Panc1 (cell line): ENCODE data around the gene LY9. TPM values are rescaled to one million over a fixed set of nuclear protein-coding genes. Genes with fewer than 3 reads are reported as not detected.

Source experiments
- ATAC-seq: fragments of 200-7000 bp; cut with Tn5 transposase; 2 replicates; pipeline ENCODE4 v1.9.1; 2020; ENCODE audit warnings: mild to moderate bottlenecking, moderate library complexity
- BruUV-seq: library from RNA; stranded (reverse); fragments of 400-500 nt; replicated peaks from 2 replicates; lab custom pipeline; 2021; lab: Mats Ljungman, UMichigan
- CTCF ChIA-PET: fragments of 300-600 bp; sonication (Branson Sonifier 250); formaldehyde crosslinking; loops from one replicate; lab custom pipeline; 2022; ENCODE audit warnings: antibody characterized with exemption; lab: Charles Lee
- POLR2A ChIA-PET: fragments of 300-600 bp; sonication (Branson Sonifier 250); formaldehyde crosslinking; loops from one replicate; lab custom pipeline; 2022; ENCODE audit warnings: antibody characterized with exemption; lab: Charles Lee
- DNase-seq: peaks from one replicate; pipeline ENCODE4 v3.0.0-alpha.2; 2010; ENCODE audit warnings: low read depth, low spot score
- H3K27ac ChIP-seq: 2 replicates; pipeline ENCODE4 v1.5.1; 2011; ENCODE audit warnings: mild to moderate bottlenecking, low read length, inconsistent platforms
- H3K27me3 ChIP-seq: fragments of 200-500 bp; sonication (Bioruptor generic); 2 replicates; pipeline ENCODE4 v1.6.0; 2014; ENCODE audit warnings: low read length, inconsistent platforms; ENCODE audit not compliant: control insufficient read depth, insufficient read depth
- H3K36me3 ChIP-seq: fragments of 200-500 bp; sonication (Bioruptor generic); 2 replicates; pipeline ENCODE4 v1.5.1; 2014; ENCODE audit warnings: inconsistent platforms, mild to moderate bottlenecking, low read length, moderate library complexity; ENCODE audit not compliant: control insufficient read depth, insufficient read depth
- H3K4me1 ChIP-seq: 2 replicates; pipeline ENCODE4 v1.5.1; 2011; ENCODE audit warnings: inconsistent platforms, mild to moderate bottlenecking, low read length, moderate library complexity; ENCODE audit not compliant: control insufficient read depth, insufficient read depth
- H3K4me3 ChIP-seq, 2 experiments: 2 replicates each; pipeline ENCODE4 v1.5.1; 2011 to 2012; ENCODE audit warnings: low read depth in 2 of 2, low read length in 2 of 2, mild to moderate bottlenecking in 2 of 2, inconsistent platforms in 1 of 2, moderate library complexity in 1 of 2
- H3K9me3 ChIP-seq: fragments of 200-500 bp; sonication (Bioruptor generic); 2 replicates; pipeline ENCODE4 v1.5.1; 2014; ENCODE audit warnings: low read depth, mild to moderate bottlenecking, inconsistent platforms, low read length, moderate library complexity; ENCODE audit not compliant: control insufficient read depth, insufficient read depth
- POLR2AphosphoS5 ChIP-seq: IDR thresholded peaks from 2 replicates; pipeline ENCODE4 v1.6.1; 2012; ENCODE audit warnings: mild to moderate bottlenecking, low read depth, low read length, moderate library complexity
- SIN3A ChIP-seq: IDR thresholded peaks from 2 replicates; pipeline ENCODE4 v1.6.1; 2012; ENCODE audit warnings: low read depth, mild to moderate bottlenecking, low read length, moderate library complexity, borderline replicate concordance; ENCODE audit not compliant: insufficient read depth
- TCF7L2 ChIP-seq: IDR thresholded peaks from 2 replicates; pipeline ENCODE4 v1.6.1; 2011; ENCODE audit warnings: mild to moderate bottlenecking, low read depth, low read length, inconsistent platforms
- in situ Hi-C: cut with HindIII; loops from 2 replicates; pipeline ENCODE4 v1.10.0; 2016; ENCODE audit warnings: low sequenced_read_pairs, low pct_unique_long_range_greater_than_20kb
- intact Hi-C: fragments of 100-400 bp; cut with micrococcal nuclease; formaldehyde crosslinking; loops from one replicate; pipeline ENCODE4 v1.10.0; 2022; ENCODE audit not compliant: unreplicated experiment
- total RNA-seq: library from RNA; stranded (reverse); gene quantifications from one replicate; pipeline ENCODE4 v1.2.1, GENCODE V29; 2021; ENCODE audit not compliant: unreplicated experiment
- TF ChIP-seq, protein P1 (sequence below), 2 experiments: IDR thresholded peaks; 2 replicates each; pipeline ENCODE4 v1.6.1; 2011 to 2012; ENCODE audit warnings: low read depth in 2 of 2, control low read depth in 1 of 2, low read length in 1 of 2, mild to moderate bottlenecking in 1 of 2, moderate library complexity in 1 of 2; ENCODE audit not compliant: insufficient read depth in 1 of 2
- TF ChIP-seq, protein P2 (sequence below): fragments of 450-650 bp; IDR thresholded peaks from 2 replicates; pipeline ENCODE4 v1.5.1; 2017; ENCODE audit warnings: mild to moderate bottlenecking

LY9 gene
- total RNA-seq, 1 experiment from 2014 or later = 0.10 TPM

DNA sequence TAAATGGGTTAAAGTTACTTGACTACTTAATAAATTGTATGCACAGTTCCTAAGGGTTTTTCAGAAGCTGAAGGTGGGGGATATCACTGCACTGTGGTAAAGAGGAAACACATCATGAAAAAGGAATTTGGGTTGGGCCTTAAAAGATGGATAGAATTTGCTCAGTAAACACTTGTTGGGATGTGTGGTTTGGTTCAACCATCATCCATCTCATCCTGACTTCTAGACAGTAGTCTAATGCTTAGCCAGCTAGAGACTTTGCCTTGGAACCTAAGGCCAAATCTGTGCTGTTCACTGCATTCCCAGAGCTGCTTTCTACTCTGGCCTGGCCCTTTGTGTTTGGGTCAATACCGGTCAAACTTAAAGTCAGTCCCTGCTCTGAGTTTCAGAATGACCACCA lies 30.6 kb downstream of the LY9 start:
- DNase-seq (no peak), ATAC-seq (no peak)
- no peak overlapping the region for H3K4me3 ChIP-seq
- H3K36me3 ChIP-seq = no peaks in the 10 kb centered on the region
- no peaks in the 10 kb centered on the region; the same call in 1 of the 2 replicates for H3K27me3 ChIP-seq
- H3K4me1 ChIP-seq = no peaks in the 10 kb centered on the region
- intact Hi-C loops = loop anchor here (2.0 kb wide), 1 partner anchor 128 kb away; the partner anchor contains the start of gene ITLN2
- ChIA-PET POLR2A (no interaction called here), CTCF (no interaction called here)
- H3K27ac ChIP-seq = no peak overlapping the region
- H3K9me3 ChIP-seq = no peaks in the 10 kb centered on the region
- BruUV-seq = no TSS peak
- in situ Hi-C loops = no loop called here
- TF ChIP-seq SIN3A (no peak), TCF7L2 (no peak), POLR2AphosphoS5 (no peak)
- TF ChIP-seq, protein P1, sequence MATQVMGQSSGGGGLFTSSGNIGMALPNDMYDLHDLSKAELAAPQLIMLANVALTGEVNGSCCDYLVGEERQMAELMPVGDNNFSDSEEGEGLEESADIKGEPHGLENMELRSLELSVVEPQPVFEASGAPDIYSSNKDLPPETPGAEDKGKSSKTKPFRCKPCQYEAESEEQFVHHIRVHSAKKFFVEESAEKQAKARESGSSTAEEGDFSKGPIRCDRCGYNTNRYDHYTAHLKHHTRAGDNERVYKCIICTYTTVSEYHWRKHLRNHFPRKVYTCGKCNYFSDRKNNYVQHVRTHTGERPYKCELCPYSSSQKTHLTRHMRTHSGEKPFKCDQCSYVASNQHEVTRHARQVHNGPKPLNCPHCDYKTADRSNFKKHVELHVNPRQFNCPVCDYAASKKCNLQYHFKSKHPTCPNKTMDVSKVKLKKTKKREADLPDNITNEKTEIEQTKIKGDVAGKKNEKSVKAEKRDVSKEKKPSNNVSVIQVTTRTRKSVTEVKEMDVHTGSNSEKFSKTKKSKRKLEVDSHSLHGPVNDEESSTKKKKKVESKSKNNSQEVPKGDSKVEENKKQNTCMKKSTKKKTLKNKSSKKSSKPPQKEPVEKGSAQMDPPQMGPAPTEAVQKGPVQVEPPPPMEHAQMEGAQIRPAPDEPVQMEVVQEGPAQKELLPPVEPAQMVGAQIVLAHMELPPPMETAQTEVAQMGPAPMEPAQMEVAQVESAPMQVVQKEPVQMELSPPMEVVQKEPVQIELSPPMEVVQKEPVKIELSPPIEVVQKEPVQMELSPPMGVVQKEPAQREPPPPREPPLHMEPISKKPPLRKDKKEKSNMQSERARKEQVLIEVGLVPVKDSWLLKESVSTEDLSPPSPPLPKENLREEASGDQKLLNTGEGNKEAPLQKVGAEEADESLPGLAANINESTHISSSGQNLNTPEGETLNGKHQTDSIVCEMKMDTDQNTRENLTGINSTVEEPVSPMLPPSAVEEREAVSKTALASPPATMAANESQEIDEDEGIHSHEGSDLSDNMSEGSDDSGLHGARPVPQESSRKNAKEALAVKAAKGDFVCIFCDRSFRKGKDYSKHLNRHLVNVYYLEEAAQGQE (IDR thresholded peaks at IDR 0.05; ENCODE audit: insufficient read depth in 1 of 2, low read depth in 2 of 2, low read length in 1 of 2) = no peak
- TF ChIP-seq, protein P2, sequence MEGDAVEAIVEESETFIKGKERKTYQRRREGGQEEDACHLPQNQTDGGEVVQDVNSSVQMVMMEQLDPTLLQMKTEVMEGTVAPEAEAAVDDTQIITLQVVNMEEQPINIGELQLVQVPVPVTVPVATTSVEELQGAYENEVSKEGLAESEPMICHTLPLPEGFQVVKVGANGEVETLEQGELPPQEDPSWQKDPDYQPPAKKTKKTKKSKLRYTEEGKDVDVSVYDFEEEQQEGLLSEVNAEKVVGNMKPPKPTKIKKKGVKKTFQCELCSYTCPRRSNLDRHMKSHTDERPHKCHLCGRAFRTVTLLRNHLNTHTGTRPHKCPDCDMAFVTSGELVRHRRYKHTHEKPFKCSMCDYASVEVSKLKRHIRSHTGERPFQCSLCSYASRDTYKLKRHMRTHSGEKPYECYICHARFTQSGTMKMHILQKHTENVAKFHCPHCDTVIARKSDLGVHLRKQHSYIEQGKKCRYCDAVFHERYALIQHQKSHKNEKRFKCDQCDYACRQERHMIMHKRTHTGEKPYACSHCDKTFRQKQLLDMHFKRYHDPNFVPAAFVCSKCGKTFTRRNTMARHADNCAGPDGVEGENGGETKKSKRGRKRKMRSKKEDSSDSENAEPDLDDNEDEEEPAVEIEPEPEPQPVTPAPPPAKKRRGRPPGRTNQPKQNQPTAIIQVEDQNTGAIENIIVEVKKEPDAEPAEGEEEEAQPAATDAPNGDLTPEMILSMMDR = no peak

DNA sequence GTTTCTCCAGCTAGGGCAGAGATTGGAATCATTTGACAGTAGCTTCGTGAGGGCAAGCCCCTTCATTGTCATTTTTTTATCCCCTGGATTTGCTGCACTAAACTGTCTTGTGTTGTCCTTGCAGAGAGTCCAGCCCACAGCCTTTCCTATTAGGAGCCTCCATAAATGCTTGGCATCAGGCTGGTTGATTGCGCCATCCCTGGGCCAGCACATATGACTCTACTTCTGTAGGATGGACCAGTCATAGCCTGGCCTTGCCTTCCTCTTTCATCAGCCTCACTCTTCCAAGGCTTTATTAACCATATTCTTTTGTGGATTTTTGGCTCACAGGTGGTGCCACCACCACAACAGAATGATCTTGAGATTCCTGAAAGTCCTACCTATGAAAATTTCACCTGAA lies 31.4 kb downstream of the LY9 start:
- TF ChIP-seq, protein P1 (IDR thresholded peaks at IDR 0.05; ENCODE audit: insufficient read depth in 1 of 2, low read depth in 2 of 2, low read length in 1 of 2) = no peak
- TF ChIP-seq POLR2AphosphoS5 = no peak
- TF ChIP-seq TCF7L2 = no peak
- no peak for TF ChIP-seq SIN3A
- TF ChIP-seq, protein P2 = no peak
- H3K4me3 ChIP-seq = no peak overlapping the region
- H3K36me3 ChIP-seq = no peaks in the 10 kb centered on the region
- BruUV-seq = no TSS peak
- ChIA-PET POLR2A (no interaction called here), CTCF (no interaction called here)
- 0 out of 2 replicates have a peak, but pooled peaks cover 2% of the 10 kb centered on the region for H3K27me3 ChIP-seq
- in situ Hi-C loops = no loop called here
- intact Hi-C loops = loop anchor here (2.0 kb wide), 1 partner anchor 127 kb away; the partner anchor contains the start of gene ITLN2
- H3K4me1 ChIP-seq = no peaks in the 10 kb centered on the region
- H3K9me3 ChIP-seq = no peaks in the 10 kb centered on the region
- DNase-seq = no peak
- no peak overlapping the region for H3K27ac ChIP-seq
- ATAC-seq = no peak
